HG03342 (cell line): ENCODE data around the gene TSPAN1.
A peak's percentile ranks its signal among the peaks of the same experiment; 100 is the strongest.

Source experiments
- ATAC-seq: cut with Tn5 transposase; IDR thresholded peaks from one replicate; pipeline ENCODE4 v1.9.1; 2021; ENCODE audit warnings: mild to moderate bottlenecking, moderate library complexity; ENCODE audit not compliant: unreplicated experiment

Gene TSPAN1

GRCh38 chr1:46159516-46159915 lies 15.4 kb upstream of the TSPAN1 start:
- ATAC-seq, result no peak

GRCh38 chr1:46160212-46160611 lies 14.7 kb upstream of the TSPAN1 start:
- ATAC-seq, result no peak

DNA sequence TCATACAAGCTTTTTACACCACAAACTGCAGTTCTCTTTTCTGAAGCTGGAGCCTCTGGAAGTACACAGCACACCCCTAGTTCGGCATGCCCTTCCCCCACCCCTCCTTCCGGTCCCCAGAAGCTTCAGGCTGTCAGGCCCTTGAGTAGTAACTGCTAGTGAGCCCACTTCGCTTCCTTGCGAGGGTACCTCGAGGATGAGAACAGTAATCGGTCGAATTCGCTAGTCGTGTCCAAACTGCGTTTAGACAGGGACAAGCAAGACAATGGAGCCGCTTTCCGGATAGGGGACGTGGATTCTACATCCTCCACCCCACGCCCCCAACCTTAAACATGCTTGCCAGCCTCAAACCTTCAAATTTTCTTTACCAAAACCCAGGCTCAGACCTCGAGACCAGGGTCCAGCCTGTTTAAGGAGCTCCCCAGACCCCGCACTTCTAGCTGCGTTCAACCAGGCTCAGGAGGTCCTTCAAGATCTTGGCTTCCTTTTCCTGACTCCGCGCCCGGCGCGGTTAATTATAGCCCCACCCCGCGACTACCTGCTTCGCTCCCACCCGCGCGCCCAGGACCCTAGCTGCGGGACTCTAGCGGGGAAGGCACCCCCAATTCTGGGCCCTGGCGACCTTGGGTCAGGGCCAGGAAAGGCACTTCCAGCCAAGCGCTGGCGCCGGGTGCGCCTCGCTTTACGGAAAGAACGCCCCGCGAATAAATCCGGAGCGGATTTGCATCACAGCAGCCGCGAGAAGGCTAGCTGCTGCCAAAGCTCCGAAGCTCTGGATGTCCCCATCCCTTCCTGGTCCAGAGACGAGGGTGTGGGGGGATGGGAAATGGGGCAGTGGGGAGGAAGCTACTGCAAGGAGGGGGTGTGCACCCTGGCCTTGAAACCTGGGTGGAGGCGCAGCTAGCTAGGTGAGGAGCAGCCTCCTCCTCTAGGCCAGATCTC lies 8.1 kb upstream of the TSPAN1 start:
- no peak for ATAC-seq

DNA sequence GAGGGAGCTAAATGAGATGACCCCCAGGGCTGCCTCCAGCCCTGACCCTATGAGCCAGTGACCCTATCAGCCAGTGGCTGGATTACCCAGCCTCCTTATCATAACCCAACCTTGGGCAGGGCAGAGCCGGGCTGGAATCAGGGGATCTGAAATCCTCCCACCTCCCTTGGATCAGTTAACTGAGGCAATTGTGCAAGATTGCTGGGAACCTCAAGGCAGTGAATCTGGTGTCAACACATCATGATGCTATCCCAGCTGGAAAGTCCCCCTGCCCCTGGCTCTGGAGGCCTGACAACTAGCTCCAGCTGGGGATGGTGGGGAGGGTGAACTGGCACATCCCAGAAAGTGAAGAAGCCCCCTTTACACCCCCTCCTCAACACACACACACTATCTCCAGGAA lies 6.4 kb upstream of the TSPAN1 start:
- no peak for ATAC-seq

- ATAC-seq, result no peak
These were observed 5.0 kb upstream of the TSPAN1 start for GRCh38 chr1:46169811-46170454.

DNA sequence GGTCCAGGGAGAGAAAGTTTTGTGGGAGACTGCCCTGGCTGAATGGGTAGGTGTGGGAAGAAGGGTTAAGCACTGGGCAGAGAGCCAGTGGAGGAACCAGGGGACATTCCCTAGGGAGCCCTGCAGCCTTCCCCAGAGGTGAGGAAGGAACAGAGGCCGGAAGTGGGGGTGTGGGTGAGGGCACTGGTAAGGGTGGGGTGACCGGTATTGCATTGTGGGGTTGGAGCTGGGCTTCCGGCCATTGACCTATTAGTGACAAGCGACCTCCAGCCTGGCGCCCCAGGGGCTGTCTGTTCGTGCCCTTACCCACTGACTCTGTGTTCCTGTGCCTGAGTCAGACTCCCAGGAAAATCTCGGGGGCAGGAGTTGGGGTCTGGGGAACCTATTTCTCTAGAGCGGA lies 3.5 kb upstream of the TSPAN1 start:
- ATAC-seq, result no peak

- no peak for ATAC-seq
These were observed 3.0 kb upstream of the TSPAN1 start for GRCh38 chr1:46171871-46172270.

DNA sequence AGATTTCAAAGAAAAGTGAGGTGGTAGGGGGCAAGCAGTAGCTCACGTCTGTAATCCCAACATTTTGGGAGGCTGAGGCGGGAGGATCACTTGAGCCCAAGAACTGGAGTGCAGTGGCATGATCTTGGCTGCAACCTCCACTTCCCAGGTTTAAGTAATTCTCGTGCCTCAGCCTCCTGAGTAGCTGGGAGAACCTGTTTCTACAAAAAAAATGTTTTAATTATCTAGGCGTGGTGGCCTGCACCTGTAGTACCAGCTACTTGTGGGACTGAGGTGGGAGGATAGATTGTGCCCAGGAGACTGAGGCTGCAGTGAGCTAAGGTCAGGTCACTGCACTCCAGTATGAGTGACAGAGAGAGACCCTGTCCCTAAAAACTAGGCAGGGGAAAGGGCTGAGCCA lies 2.6 kb upstream of the TSPAN1 start:
- no peak for ATAC-seq

DNA sequence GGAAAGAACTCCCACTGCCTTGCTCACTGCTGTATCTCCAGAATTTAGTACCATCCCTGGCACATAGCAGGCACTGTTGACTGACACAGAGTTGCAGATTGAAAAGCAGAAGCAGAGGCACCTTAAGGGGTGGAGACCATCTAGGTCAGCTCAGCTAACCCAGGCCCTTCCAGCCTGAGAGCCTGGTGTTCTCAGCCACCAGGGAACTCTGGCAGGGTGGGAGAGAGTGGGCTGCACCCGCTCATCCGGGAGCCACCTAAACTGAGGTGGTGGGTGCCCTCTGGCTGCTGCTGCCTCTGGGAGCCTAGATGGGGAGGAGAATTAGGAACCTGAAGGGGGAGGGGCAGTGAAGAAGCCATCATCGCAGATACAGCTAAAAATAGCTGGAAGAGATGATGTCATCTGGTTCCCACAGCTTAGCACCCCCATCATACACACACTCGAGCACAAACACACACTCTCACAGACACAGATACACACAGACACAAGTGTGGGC lies 1.5 kb upstream of the TSPAN1 start:
- no peak for ATAC-seq

GRCh38 chr1:46175243-46175642 lies 356 bp downstream of the TSPAN1 start:
- no peak for ATAC-seq

DNA sequence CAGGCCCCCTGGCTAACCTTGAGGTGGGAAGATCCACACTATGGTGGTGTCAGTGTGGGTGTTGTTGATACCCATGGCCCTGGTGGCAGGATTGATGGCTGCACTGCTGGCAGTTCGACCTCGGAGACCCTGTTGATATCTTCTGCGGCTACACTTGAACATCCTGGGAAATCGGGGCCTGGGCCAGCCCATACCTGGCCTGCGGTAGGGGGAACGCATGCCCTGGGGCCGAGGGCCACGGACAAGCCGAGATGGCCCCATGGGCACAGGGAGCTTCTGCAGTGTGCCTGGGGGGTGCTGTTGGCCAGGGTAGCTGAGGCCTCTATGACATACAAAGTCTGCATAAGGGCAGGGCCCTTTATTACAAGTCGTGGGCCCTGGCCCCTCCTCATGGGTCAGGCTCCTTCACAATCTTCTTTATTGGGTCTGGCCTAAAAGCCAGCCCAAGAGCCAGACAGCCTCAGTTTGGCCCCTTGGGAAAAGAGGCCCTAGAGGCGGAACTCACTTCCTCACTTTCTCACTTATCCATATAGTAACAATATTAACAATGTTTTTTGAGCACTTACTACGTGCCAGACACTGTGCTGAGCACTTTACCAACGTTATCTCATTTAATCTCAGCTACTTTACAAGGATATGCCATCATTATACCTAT lies 1.5 kb downstream of the TSPAN1 start, which contains the start of gene P3R3URF:
Gene P3R3URF, minus strand, starts transcription at position 278 of the 655 bp plus-strand sequence. Its CDS starts 17 bp downstream, at position 261.
- ATAC-seq, result no peak

GRCh38 chr1:46179138-46180081 lies 4.5 kb downstream of the TSPAN1 start:
- peak; percentile 62 for ATAC-seq

DNA sequence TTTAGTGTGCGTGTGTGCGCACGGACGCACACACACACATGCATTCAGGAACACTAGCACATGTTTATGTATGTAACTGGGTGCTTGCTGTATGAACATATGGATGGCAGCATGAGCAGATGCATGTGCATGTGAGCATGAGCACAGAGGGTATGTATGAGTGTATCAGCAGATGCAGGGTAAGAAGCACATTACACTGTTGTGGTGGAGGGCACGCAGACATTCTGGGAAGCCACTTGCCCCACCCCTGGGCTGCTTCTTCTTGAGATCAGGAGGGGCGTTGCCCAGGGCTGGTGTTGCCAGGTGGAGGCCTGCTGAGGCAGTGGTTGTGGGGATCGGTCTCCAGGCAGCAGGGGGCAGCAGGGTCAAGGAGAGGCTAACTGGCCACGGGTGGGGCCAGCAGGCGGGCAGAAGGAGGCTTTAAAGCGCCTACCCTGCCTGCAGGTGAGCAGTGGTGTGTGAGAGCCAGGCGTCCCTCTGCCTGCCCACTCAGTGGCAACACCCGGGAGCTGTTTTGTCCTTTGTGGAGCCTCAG lies 5.3 kb downstream of the TSPAN1 start:
- ATAC-seq, result no peak

DNA sequence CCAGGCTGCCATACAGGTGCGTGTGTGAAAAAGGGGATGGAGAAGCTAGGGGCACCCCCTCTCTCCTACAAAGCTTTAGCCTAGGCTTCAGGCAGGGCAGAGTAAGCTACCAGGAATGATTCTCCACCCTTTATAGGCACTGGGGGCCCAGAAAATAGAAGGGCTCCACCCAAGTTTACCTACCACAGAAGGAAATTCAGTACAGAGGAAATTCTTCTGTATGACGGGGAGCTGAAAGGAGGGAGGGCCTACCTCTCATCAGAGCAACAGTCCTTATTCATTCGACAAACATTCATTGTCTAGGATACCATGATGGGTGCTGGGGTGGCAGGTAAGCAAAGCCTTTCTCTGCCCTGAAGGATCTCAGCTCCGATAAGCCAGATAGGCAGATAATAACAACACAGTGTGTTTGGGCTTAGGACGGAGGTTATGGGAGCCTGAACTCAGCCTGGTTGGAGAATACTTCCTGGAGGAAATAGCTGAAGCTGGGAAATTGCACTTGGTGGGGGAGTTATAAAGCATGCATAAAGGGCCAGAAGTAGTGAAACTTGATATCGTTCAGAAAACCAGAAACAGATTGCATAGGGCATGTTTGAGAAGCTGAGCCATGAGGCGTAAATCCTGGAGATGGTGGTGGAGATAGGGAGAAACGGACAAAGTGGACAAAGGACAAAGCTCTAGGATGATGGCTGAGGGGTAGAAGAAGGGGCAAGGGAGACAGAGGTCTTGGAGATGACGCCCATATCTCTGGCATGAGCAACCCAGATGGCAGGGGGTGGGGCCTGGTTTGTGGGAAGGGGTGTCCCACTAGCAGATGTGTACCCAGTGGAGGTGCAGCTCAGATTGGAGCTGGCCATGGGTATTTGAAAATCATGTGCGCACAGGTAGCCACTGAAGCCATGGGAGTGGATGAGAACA lies 6.7 kb downstream of the TSPAN1 start:
- ATAC-seq, result no peak

DNA sequence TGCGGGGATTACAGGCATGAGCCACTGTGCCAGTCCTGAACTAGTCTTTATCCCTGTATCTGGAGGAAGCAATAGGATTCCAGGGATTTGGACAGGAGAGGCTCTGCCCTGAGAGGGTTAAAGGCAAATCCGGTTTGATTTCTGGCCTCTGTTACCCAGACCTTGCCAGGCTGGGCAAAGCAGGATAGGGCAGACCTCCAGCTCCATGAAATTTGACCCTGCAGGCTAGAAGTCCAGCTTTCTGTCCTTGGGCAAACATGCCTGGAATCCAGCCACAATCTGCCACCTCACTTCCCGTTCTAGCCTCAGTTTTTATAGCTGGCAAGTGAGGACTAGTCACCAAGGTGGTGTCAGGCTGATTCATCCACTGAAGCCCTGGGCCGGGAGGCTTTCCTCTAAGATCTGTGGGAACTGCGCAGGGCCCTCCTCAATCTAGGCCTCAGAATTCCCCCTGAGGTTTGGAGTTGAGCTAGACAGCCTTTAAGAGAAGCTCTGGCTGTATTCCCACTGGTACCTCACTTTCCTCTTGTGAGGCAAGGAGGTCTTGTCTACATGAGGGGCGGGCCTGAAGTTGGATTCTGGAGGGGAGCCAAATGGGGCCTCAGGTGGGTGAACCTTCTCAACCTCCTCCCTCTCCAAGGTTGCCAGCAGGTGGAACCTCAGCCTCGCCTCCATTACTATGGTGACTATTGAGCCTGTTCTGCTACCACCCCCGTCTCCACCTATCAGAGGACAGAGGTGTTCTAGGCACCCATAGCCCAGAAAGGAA lies 8.4 kb downstream of the TSPAN1 start:
- ATAC-seq, result no peak

GRCh38 chr1:46183926-46184557 lies 9.2 kb downstream of the TSPAN1 start:
- ATAC-seq, result no peak

DNA sequence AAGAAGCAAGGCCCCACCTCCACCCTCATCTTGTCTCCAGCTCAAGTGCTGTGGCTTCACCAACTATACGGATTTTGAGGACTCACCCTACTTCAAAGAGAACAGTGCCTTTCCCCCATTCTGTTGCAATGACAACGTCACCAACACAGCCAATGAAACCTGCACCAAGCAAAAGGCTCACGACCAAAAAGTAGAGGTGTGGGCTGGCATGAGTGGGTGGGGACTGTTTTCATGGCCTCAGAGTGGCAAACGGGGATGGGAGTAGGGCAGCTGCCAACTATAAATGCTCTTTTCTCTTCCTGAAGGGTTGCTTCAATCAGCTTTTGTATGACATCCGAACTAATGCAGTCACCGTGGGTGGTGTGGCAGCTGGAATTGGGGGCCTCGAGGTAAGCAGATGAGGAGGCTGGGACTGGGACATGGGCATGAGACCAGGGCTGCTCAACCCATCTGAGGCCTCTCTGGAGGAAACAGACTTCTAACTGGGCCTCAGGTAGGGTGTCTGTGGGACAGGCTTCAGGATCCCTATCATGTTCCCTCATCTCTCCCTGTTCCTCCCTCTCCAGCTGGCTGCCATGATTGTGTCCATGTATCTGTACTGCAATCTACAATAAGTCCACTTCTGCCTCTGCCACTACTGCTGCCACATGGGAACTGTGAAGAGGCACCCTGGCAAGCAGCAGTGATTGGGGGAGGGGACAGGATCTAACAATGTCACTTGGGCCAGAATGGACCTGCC lies 10.2 kb downstream of the TSPAN1 start:
- no peak for ATAC-seq
